GM12878 (cell line): Measurements from ENCODE around the gene COQ5. TPM values are rescaled to one million over a fixed set of nuclear protein-coding genes. Genes with fewer than 3 reads are reported as not detected.

ENCODE experiments used
- ATAC-seq: fragments of 200-7000 bp; cut with Tn5 transposase; 3 replicates; pipeline ENCODE4 v1.9.1; 2020; ENCODE audit warnings: mild to moderate bottlenecking, moderate library complexity
- BruUV-seq: library from RNA; stranded (reverse); fragments of 400-500 nt; replicated peaks from 2 replicates; lab custom pipeline; 2021; lab: Mats Ljungman, UMichigan
- CTCF ChIA-PET: fragments of 300-600 bp; sonication (Branson Sonifier 250); formaldehyde crosslinking; extraction: SDS; loops from one replicate; lab custom pipeline; 2021; ENCODE audit warnings: inconsistent platforms; lab: Yijun Ruan, JAX
- POLR2A ChIA-PET: fragments of 350-600 bp; formaldehyde crosslinking; extraction: SDS; loops from one replicate; lab custom pipeline; 2021; ENCODE audit warnings: inconsistent platforms; lab: Charles Lee
- RAD21 ChIA-PET: fragments of 300-600 bp; sonication (Branson Sonifier 250); formaldehyde crosslinking; loops from one replicate; lab custom pipeline; 2023; ENCODE audit warnings: antibody characterized with exemption; ENCODE audit not compliant: unreplicated experiment; lab: Charles Lee
- SMC1A ChIA-PET: fragments of 300-600 bp; sonication (Branson Sonifier 250); formaldehyde crosslinking; loops from one replicate; lab custom pipeline; 2023; ENCODE audit not compliant: unreplicated experiment, uncharacterized antibody; lab: Charles Lee
- DNase-seq: peaks from one replicate; pipeline ENCODE4 v3.0.0-alpha.2; 2011; ENCODE audit warnings: low read depth, low spot score
- FAIRE-seq: peaks from 3 replicates; lab custom pipeline; 2011; peaks lifted over from hg19 to GRCh38; lab: Jason Lieb, UNC
- H2AFZ ChIP-seq: 2 replicates; pipeline ENCODE4 v1.6.0; 2011; ENCODE audit warnings: low read depth, low read length, control low read depth; ENCODE audit not compliant: control insufficient read depth
- H3K27ac ChIP-seq: 2 replicates; pipeline ENCODE4 v1.5.1; 2011; ENCODE audit warnings: control low read depth; ENCODE audit not compliant: control insufficient read depth, insufficient read depth
- H3K27me3 ChIP-seq, 2 experiments: replicated peaks in 1 of 2; 2 replicates each; pipeline versions ENCODE4 v1.6.0 to v1.6.1; 2011; ENCODE audit warnings: low read length in 1 of 2; ENCODE audit not compliant: control insufficient read depth in 2 of 2, insufficient read depth in 2 of 2
- H3K36me3 ChIP-seq, 2 experiments: 2 replicates each; pipeline ENCODE4 v1.5.1; 2011; ENCODE audit warnings: low read length in 1 of 2; ENCODE audit not compliant: control insufficient read depth in 2 of 2, insufficient read depth in 2 of 2
- H3K4me1 ChIP-seq: 2 replicates; pipeline ENCODE4 v1.6.1; 2011; ENCODE audit warnings: mild to moderate bottlenecking, low read length, moderate library complexity, mixed read lengths; ENCODE audit not compliant: control insufficient read depth, insufficient read depth
- H3K4me2 ChIP-seq: 2 replicates; pipeline ENCODE4 v1.6.0; 2011; ENCODE audit warnings: control low read depth; ENCODE audit not compliant: control insufficient read depth, insufficient read depth
- H3K4me3 ChIP-seq: fragments of 200-600 bp; sonication (generic); 2 replicates; pipeline ENCODE4 v1.5.1; 2016
- H3K79me2 ChIP-seq: 2 replicates; pipeline ENCODE4 v1.6.0; 2011; ENCODE audit warnings: low read length; ENCODE audit not compliant: control insufficient read depth, insufficient read depth
- H3K9ac ChIP-seq: 2 replicates; pipeline ENCODE4 v1.8.0; 2011; ENCODE audit warnings: low read length, control low read depth, mixed read lengths; ENCODE audit not compliant: control insufficient read depth, insufficient read depth
- H3K9me3 ChIP-seq: replicated peaks from 3 replicates; pipeline ENCODE4 v1.5.1; 2011; ENCODE audit warnings: mild to moderate bottlenecking, low read length; ENCODE audit not compliant: control insufficient read depth, insufficient read depth
- H4K20me1 ChIP-seq: 2 replicates; pipeline ENCODE4 v1.6.0; 2011; ENCODE audit not compliant: control insufficient read depth, insufficient read depth
- ATF2 ChIP-seq: IDR thresholded peaks from 2 replicates; pipeline ENCODE4 v1.6.1; 2012; ENCODE audit warnings: low read length, inconsistent platforms
- ATF7 ChIP-seq: fragments of 450-650 bp; IDR thresholded peaks from 2 replicates; pipeline ENCODE4 v1.6.1; 2016; ENCODE audit warnings: low read depth, mild to moderate bottlenecking
- BRCA1 ChIP-seq: IDR thresholded peaks from 2 replicates; pipeline ENCODE4 v1.6.1; 2011; ENCODE audit warnings: low read depth, low read length, improper control_type of control experiment
- NFYB ChIP-seq: IDR thresholded peaks from 2 replicates; pipeline ENCODE4 v1.6.1; 2011; ENCODE audit warnings: low read depth, mild to moderate bottlenecking, low read length, improper control_type of control experiment, moderate library complexity; ENCODE audit not compliant: insufficient read depth
- POLR2AphosphoS2 ChIP-seq: IDR thresholded peaks from 2 replicates; pipeline ENCODE4 v1.6.1; 2011; ENCODE audit warnings: low read depth, mild to moderate bottlenecking, low read length, improper control_type of control experiment, moderate library complexity
- WGBS: methylation state at CpG from one replicate; pipeline ENCODE4 v1.1.6; 2016; ENCODE audit warnings: low lambda C conversion rate; ENCODE audit not compliant: insufficient replicate concordance, insufficient coverage; ENCODE audit errors: missing lambda C conversion rate; 5-methylcytosine and 5-hydroxymethylcytosine counted together
- in situ Hi-C: fragments of 300-500 bp; cut with MboI; formaldehyde crosslinking; loops from 9 replicates; pipeline ENCODE4 v1.14.3; 2018; ENCODE audit warnings: mixed read lengths
- intact Hi-C: fragments of 100-400 bp; cut with micrococcal nuclease; formaldehyde crosslinking; loops from one replicate; pipeline ENCODE4 v1.14.2; 2022; ENCODE audit not compliant: unreplicated experiment
- polyA plus RNA-seq, 11 experiments: library from polyadenylated mRNA; depleted of rRNA in 4 of 11; unstranded in 6 of 11; stranded (reverse) in 5 of 11; fragments of >200 nt; fragmentation: Nextera tagmentation in 4 of 11; fragmentation: Illumina TruSeq in 1 of 11; extraction: Ambion mirVana in 4 of 11; extraction: Trizol in 1 of 11; gene quantifications; 1 replicate in 1 of 11; 2 replicates in 10 of 11; pipeline versions ENCODE4 v1.2.1 to v1.2.3, GENCODE V29; 2011 to 2016; ENCODE audit warnings: inconsistent platforms in 2 of 11, missing spikeins in 2 of 11, low read depth in 1 of 11
- total RNA-seq, 4 experiments: library from RNA; depleted of rRNA in 3 of 4; stranded (reverse); fragments of >200 nt in 3 of 4; fragmentation: Illumina TruSeq in 1 of 4; extraction: Trizol in 1 of 4; gene quantifications; 2 replicates each; pipeline versions ENCODE4 v1.2.1 to v1.2.3, GENCODE V29; 2013 to 2021

COQ5 gene
- total and polyA plus RNA-seq, 10 of the 15 experiments (the other 5 are each of a cell fraction or from before 2014, with no cell fraction given): 24.8 to 69.3 (median 37.8) TPM

GRCh38 chr12:120514002-120514401, 15.0 kb downstream of the COQ5 start:
- no peak for FAIRE-seq
- Histone ChIP-seq H3K4me3 (no peak overlapping the region), H3K9me3 (no peaks in the 10 kb centered on the region), H3K4me1 (no peaks in the 10 kb centered on the region), H3K4me2 (no peak overlapping the region), H3K27ac (no peak overlapping the region), H3K36me3 (peaks cover 0 to 10% of the 10 kb centered on the region in 2 experiments; a peak in 2 of 4 replicates), H3K79me2 (no peaks in the 10 kb centered on the region), H4K20me1 (no peaks in the 10 kb centered on the region)
- no peak for DNase-seq
- ChIA-PET SMC1A (interaction anchor here (0.9 kb wide), 1 partner anchor 27 kb away, joined by 3 read pairs; no protein-coding TSS in a partner anchor), CTCF (no interaction called here), RAD21 (no interaction called here)
- no TSS peak for BruUV-seq
- intact Hi-C loops: no loop called here
- 94% methylated on average over 7 of the region's 7 CpGs for WGBS
- TF ChIP-seq BRCA1 (no peak), POLR2AphosphoS2 (no peak)
- TF ChIP-seq, all 136 proteins: peak for 0
- no peak for ATAC-seq
- in situ Hi-C loops: no loop called here
- Histone ChIP-seq H3K27me3 (no peaks in the 10 kb centered on the region), H3K9ac (no peak overlapping the region), H2AFZ (no peak overlapping the region)
- POLR2A ChIA-PET: interaction anchor here (0.9 kb wide), 1 partner anchor 13 kb away, joined by 5 read pairs; no protein-coding TSS in a partner anchor

DNA sequence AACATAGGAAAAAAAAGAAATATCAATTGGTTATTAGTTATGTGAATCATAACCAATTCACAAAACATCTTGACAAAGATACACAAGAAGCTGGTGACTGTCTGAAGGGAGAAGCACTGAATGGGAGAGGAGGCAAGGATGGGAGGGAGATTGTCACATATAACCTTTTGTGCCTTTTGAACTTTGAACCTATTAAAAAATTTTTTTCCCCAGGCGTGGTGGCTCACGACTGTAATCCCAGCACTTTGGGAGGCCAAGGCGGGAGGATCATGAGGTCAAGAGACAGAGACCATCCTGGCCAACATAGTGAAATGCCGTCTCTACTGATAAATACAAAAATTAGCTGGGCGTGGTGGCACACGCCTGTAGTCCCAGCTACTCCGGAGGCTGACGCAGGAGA, 20.4 kb downstream of the COQ5 start:
- POLR2A ChIA-PET: interaction anchor here (1.5 kb wide), 1 partner anchor 11 kb away, joined by 3 read pairs; no protein-coding TSS in a partner anchor
- RAD21 ChIA-PET: no interaction called here
- Histone ChIP-seq H2AFZ (no peak overlapping the region), H3K79me2 (no peaks in the 10 kb centered on the region), H3K36me3 (peaks cover 0 to 16% of the 10 kb centered on the region in 2 experiments; a peak in 2 of 4 replicates), H3K27ac (no peak overlapping the region), H3K4me1 (no peaks in the 10 kb centered on the region), H3K4me2 (no peak overlapping the region), H4K20me1 (no peaks in the 10 kb centered on the region), H3K9me3 (no peaks in the 10 kb centered on the region), H3K27me3 (no peaks in the 10 kb centered on the region), H3K9ac (no peak overlapping the region), H3K4me3 (no peak overlapping the region)
- CTCF ChIA-PET: interaction anchor here (1.1 to 1.7 kb wide), 2 partner anchors 39 to 141 kb away, joined by 3 read pairs; partner anchors contain the start of gene SRSF9
- TF ChIP-seq ATF7: no peak
- TF ChIP-seq NFYB: no peak
- TF ChIP-seq ATF2: no peak
- intact Hi-C loops (no loop called here), in situ Hi-C loops (no loop called here)
- WGBS: 97% methylated on average over 8 of the region's 8 CpGs
- FAIRE-seq: no peak
- BruUV-seq: no TSS peak
- SMC1A ChIA-PET: no interaction called here
- ATAC-seq: no peak
- DNase-seq: no peak
